ENCODE measurements around the gene SRRM3. TPM values are rescaled to one million over a fixed set of nuclear protein-coding genes. Genes with fewer than 3 reads are reported as not detected.

SRRM3 gene
- total and polyA plus RNA-seq, 8 donors = 0.37 to 6.4 (median 5.3) TPM; not detected in 2

DNA sequence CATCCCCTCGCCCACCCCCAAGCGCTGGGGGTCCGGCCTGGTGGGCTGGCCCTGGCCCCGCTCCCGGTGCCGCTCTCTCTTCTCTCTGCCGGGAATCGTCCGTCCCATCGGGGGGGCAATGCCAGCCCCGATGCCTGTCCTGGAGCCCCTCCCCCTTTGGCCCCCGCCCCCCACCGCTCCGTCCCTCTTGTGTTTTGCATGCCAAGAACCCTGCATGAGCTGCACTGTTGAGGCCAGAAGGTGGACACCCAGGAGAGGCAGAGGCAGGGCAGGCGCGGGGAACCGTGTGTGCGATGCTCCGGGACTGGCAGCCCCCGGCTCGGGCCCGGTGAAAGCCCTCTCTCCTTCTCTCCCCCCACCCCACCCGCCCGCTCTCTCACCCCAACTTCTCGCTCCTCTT lies 78.7 kb downstream of the SRRM3 start:
- H3K9me3 ChIP-seq = no peaks in the 10 kb centered on the region
- H3K4me3 ChIP-seq = no peak overlapping the region
- TF ChIP-seq POLR2AphosphoS5 (IDR thresholded peaks at IDR 0.05) (no peak), EP300 (IDR thresholded peaks at IDR 0.05) (no peak), POLR2A (IDR thresholded peaks at IDR 0.05) (no peak)
- peaks cover 0 to 90% (median 34%) of the 10 kb centered on the region in 3 donors for H3K27me3 ChIP-seq
- intact Hi-C loops (cut with DNase I; ENCODE audit: low total_unique reads) = no loop called here
- DNase-seq = peak in 1 of 2 donors; percentile 47
- no peak overlapping the region for H3K27ac ChIP-seq
- peaks cover 16 to 29% (median 20%) of the 10 kb centered on the region in 4 donors for H3K4me1 ChIP-seq
- no peaks in the 10 kb centered on the region for H3K36me3 ChIP-seq
- WGBS, 5 donors = 13 to 20% (median 15%) methylated on average over 15 to 25 of the region's 25 CpGs

DNA sequence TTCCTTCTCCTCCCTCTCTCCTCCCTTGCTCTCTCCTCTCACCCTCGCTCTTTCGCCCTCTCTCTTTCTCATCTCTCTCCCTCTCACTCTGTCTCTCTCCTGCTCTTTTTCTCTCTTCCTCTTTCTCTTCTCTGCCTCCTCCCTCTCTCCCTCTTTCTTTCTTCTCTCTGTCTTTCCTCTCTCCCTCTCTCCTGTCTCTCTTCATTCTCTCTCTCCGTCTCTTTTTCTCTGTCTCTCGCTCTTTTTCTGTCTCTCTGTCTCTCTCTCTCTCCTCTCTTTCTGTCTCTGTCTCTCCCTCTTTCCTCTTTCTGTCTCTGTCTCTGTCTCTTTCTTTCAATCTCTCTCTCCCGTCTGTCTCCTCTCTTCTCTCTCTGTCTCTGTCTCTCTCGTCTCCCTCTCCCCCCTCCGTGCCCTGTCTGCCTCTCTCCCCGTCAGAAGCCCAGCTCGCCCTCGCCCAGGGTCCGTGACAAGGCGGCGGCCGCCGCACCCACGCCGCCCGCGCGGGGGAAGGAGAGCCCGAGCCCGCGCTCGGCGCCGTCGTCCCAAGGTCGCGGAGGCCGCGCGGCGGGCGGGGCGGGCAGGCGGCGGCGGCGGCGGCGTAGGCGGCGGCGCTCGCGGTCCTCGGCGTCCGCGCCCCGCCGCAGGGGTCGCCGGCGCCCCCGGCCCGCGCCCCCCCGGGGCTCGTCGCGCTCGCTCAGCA lies 79.5 kb downstream of the SRRM3 start:
- TF ChIP-seq, protein P1, sequence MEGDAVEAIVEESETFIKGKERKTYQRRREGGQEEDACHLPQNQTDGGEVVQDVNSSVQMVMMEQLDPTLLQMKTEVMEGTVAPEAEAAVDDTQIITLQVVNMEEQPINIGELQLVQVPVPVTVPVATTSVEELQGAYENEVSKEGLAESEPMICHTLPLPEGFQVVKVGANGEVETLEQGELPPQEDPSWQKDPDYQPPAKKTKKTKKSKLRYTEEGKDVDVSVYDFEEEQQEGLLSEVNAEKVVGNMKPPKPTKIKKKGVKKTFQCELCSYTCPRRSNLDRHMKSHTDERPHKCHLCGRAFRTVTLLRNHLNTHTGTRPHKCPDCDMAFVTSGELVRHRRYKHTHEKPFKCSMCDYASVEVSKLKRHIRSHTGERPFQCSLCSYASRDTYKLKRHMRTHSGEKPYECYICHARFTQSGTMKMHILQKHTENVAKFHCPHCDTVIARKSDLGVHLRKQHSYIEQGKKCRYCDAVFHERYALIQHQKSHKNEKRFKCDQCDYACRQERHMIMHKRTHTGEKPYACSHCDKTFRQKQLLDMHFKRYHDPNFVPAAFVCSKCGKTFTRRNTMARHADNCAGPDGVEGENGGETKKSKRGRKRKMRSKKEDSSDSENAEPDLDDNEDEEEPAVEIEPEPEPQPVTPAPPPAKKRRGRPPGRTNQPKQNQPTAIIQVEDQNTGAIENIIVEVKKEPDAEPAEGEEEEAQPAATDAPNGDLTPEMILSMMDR (IDR thresholded peaks at IDR 0.05) = no peak
- TF ChIP-seq POLR2AphosphoS5 (IDR thresholded peaks at IDR 0.05) (no peak), POLR2A (IDR thresholded peaks at IDR 0.05) (no peak), EP300 (IDR thresholded peaks at IDR 0.05) (no peak)
- peak in 1 of 2 donors; percentile 55 for DNase-seq
- Histone ChIP-seq H3K27me3 (peaks cover 0 to 89% (median 34%) of the 10 kb centered on the region in 3 donors), H3K4me3 (peak overlapping the region; percentile 49 to 58 (median 53)), H3K27ac (no peak overlapping the region), H3K36me3 (no peaks in the 10 kb centered on the region), H3K4me1 (peaks cover 16 to 29% (median 20%) of the 10 kb centered on the region in 4 donors), H3K9me3 (no peaks in the 10 kb centered on the region)
- WGBS, 5 donors = 2 to 7% (median 3%) methylated on average over 23 to 63 of the region's 63 CpGs
- intact Hi-C loops (cut with DNase I; ENCODE audit: low total_unique reads) = no loop called here

DNA sequence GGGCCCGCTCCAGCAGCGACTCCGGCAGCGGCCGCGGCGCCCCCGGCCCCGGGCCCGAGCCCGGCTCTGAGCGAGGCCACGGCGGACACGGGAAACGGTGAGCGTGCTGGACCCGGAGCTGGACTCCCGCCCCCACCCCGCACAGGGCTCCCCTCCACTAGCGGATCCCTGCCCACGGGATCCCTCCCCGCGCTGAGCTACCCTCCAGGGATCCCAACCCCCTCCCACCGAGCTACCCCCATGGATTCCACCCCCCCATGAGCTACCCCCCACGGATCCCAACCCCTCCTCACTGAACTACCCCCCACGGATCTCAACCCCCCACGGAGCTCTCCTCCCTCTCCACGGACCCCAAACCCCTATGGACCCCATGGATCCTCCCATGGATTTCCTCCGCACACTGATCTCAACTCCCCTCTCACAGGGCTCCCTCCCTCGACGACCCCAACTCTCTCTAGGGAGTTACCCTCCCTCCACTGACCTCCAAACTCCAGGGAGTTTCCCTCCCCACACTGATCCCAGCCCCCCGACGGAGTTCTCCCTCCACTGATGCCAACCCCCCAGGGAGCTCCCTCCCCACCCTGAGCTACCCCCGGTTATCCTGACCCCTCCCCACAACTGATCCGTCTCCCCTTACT lies 80.1 kb downstream of the SRRM3 start:
- 1 to 6% (median 2%) methylated on average over 8 to 36 of the region's 36 CpGs for WGBS, 5 donors
- Histone ChIP-seq H3K27ac (no peak overlapping the region), H3K36me3 (no peaks in the 10 kb centered on the region), H3K9me3 (no peaks in the 10 kb centered on the region), H3K4me3 (peak overlapping the region; percentile 49 to 58 (median 53)), H3K27me3 (peaks cover 0 to 83% (median 34%) of the 10 kb centered on the region in 3 donors), H3K4me1 (peaks cover 16 to 29% (median 20%) of the 10 kb centered on the region in 4 donors)
- TF ChIP-seq EP300 (IDR thresholded peaks at IDR 0.05) (no peak), POLR2A (IDR thresholded peaks at IDR 0.05) (no peak), POLR2AphosphoS5 (IDR thresholded peaks at IDR 0.05) (no peak)
- TF ChIP-seq, protein P1 (IDR thresholded peaks at IDR 0.05) = no peak
- intact Hi-C loops (cut with DNase I; ENCODE audit: low total_unique reads) = no loop called here
- DNase-seq = no peak

DNA sequence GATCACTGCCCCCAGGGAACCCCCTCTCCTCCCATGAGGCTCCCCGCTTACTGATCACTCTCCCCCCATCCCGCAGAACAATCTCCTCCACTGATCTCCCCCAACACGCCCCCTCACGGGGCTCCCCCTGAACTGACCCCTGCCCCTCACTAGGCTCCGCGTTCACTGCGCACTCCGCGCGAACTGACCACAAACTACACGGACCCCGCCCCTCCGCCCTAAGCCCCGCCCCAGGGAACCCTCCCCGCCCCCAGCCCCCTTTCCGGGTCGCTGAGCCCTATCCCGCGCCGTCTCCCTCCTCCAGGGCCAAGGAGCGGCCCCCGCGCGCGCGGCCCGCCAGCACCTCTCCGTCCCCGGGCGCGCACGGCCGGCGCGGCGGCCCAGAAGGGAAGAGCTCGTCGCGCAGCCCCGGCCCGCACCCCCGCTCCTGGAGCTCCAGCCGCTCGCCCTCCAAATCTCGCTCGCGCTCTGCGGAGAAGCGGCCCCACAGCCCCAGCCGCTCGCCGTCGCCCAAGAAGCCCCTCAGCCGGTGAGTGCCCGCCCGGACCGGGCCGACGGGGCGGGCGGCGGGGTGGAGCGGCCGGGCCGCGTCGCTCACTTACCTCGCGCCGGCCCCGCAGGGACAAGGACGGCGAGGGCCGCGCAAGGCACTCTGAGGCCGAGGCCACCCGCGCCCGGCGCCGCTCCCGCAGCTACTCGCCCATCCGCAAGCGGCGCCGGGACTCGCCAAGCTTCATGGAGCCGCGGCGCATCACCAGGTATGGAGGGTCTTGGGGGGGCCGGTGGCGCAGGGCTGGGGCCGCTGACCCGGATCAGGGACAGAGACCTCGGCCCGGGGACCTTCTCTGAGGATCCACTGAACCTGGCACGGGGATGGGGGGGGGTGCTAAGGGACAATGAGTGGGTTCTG lies 80.9 kb downstream of the SRRM3 start:
- Histone ChIP-seq H3K4me1 (peaks cover 16 to 29% (median 20%) of the 10 kb centered on the region in 4 donors), H3K9me3 (no peaks in the 10 kb centered on the region), H3K27me3 (peaks cover 0 to 77% (median 34%) of the 10 kb centered on the region in 3 donors), H3K4me3 (peak overlapping the region; percentile 49 to 58 (median 53)), H3K27ac (peak overlapping the region in 1 of 5 donors; percentile 51), H3K36me3 (no peaks in the 10 kb centered on the region)
- WGBS, 5 donors = 0 to 13% (median 2%) methylated on average over 6 to 98 of the region's 98 CpGs
- intact Hi-C loops (cut with DNase I; ENCODE audit: low total_unique reads) = no loop called here
- peak in 1 of 2 donors; percentile 63 for DNase-seq
- TF ChIP-seq POLR2A (IDR thresholded peaks at IDR 0.05) (no peak), EP300 (IDR thresholded peaks at IDR 0.05) (no peak), POLR2AphosphoS5 (IDR thresholded peaks at IDR 0.05) (no peak)
- TF ChIP-seq, protein P1 (IDR thresholded peaks at IDR 0.05) = no peak

All from stomach (tissue), 9 donors.